PFSK-1 (cell line): ENCODE results near the gene ZKSCAN8.

Experiments used
- FOXP2 ChIP-seq: optimal IDR thresholded peaks from 2 replicates; pipeline ENCODE3; 2011; ENCODE audit warnings: borderline replicate concordance, control low read depth, inconsistent platforms; ENCODE audit not compliant: insufficient read depth; ENCODE audit errors: extremely low read length, extremely low read depth
- POLR2AphosphoS5 ChIP-seq: IDR thresholded peaks from 2 replicates; pipeline ENCODE4 v1.6.1; 2012; ENCODE audit warnings: low read depth, mild to moderate bottlenecking, control low read depth, low read length, moderate library complexity
- REST ChIP-seq, 2 experiments: IDR thresholded peaks; 2 replicates each; pipeline versions ENCODE4 v1.6.1 to v1.8.0; 2011 to 2012; ENCODE audit warnings: low read depth in 2 of 2, low read length in 2 of 2, control low read depth in 1 of 2, inconsistent platforms in 1 of 2, mild to moderate bottlenecking in 1 of 2, moderate library complexity in 1 of 2; ENCODE audit not compliant: insufficient read depth in 1 of 2
- SIN3A ChIP-seq: IDR thresholded peaks from 2 replicates; pipeline ENCODE4 v1.6.1; 2012; ENCODE audit warnings: mild to moderate bottlenecking, low read length, moderate library complexity, borderline replicate concordance; ENCODE audit not compliant: insufficient read depth
- TAF1 ChIP-seq: IDR thresholded peaks from 2 replicates; pipeline ENCODE4 v1.6.1; 2012; ENCODE audit warnings: low read length, control low read depth, borderline replicate concordance; ENCODE audit not compliant: insufficient read depth

Gene ZKSCAN8

DNA sequence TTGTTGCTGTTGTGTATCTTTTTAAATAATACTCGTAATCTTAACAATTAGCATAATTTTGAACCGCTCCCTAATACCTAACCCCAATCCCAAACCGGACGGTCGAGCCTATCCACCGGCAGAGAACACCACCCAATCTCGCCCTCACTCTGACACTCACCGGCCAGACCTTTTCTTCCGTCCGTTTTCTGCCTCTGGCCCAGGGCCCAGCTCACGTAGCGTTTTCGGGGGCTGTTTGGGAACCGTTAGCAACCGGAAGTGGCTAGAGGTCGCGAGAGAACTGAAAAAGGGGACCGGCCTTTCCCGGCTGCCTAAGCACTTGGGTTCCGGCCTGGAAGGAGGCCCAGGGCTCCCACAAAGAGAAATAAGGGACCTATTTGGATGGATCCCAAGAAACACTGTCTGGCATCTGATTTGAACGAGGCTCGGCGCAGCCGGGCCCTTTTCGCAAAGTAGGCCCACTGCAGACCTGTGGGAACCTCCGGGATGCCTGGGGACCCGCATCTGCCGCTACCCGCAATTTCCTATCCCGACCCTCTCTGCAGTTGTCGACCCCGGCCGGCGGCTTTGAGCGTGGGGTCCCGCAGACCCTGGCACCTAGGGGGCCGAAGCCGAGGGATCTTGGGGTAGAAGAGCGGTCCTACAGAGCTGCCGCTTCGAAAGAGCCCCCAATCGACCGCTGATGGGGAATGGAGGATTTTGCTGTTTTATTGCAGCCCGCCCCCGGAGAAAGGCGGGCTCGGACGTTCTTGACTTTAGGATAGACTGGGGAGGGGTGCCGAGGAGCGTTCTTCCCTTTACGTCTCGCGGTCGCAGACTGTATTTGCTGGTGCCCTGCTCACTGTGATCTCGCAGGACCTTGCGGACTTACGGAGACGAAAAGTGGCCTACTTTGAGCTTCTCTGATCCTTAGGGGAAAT is 4.8 kb upstream of the ZKSCAN8 start:
- TF ChIP-seq POLR2AphosphoS5 (peak; percentile 81; the same call in 1 of the 2 replicates), FOXP2 (peak; percentile 32), TAF1 (peak; percentile 89; the same call in 1 of the 2 replicates), SIN3A (peak; percentile 65; the same call in 1 of the 2 replicates), REST (IDR thresholded peaks at IDR 0.05; ENCODE audit: insufficient read depth in 1 of 2, low read depth in 2 of 2, low read length in 2 of 2) (peak in 1 of 2 experiments; percentile 73; a peak in 1 of 4 replicates)

- TF ChIP-seq POLR2AphosphoS5 (no peak), FOXP2 (no peak), SIN3A (no peak; the same call in 1 of the 2 replicates), TAF1 (no peak), REST (IDR thresholded peaks at IDR 0.05; ENCODE audit: insufficient read depth in 1 of 2, low read depth in 2 of 2, low read length in 2 of 2) (no peak)
Observed at GRCh38 chr6:28137505-28137981, 4.1 kb upstream of the ZKSCAN8 start.

GRCh38 chr6:28139860-28140543 is 1.7 kb upstream of the ZKSCAN8 start:
- no peak for TF ChIP-seq FOXP2
- TF ChIP-seq POLR2AphosphoS5, result no peak
- no peak for TF ChIP-seq TAF1
- no peak for TF ChIP-seq REST (IDR thresholded peaks at IDR 0.05; ENCODE audit: insufficient read depth in 1 of 2, low read depth in 2 of 2, low read length in 2 of 2)
- no peak for TF ChIP-seq SIN3A

DNA sequence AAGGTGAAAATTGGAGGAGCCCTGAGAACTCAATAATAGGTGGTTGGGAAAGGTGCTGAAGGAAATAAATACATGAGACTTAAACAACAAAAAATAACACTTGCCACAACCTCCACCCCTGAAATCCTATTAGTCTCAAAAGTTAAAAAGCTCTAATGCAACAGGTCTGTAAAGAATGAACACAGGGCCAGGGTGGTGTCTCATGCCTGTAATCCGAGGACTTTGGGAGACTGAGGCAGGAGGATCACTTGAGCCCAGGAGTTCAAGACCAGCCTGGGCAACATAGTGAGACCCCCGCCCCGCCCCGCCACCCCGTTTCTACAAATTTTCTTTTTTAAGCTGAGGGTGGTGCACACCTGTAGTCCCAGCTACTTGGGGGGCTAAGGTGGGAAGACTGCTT is 1.1 kb upstream of the ZKSCAN8 start:
- TF ChIP-seq REST (IDR thresholded peaks at IDR 0.05; ENCODE audit: insufficient read depth in 1 of 2, low read depth in 2 of 2, low read length in 2 of 2) (no peak), POLR2AphosphoS5 (no peak), SIN3A (no peak), FOXP2 (no peak), TAF1 (no peak)
